ENCODE data around the gene OOSP2.

- TF ChIP-seq NR2C2 (CRISPR knock-in tag; IDR thresholded peaks at IDR 0.05; ENCODE audit: borderline replicate concordance) = no peak
- no peak for TF ChIP-seq MAF1 (CRISPR knock-in tag; IDR thresholded peaks at IDR 0.05; ENCODE audit: borderline replicate concordance)
- TF ChIP-seq, protein P1, sequence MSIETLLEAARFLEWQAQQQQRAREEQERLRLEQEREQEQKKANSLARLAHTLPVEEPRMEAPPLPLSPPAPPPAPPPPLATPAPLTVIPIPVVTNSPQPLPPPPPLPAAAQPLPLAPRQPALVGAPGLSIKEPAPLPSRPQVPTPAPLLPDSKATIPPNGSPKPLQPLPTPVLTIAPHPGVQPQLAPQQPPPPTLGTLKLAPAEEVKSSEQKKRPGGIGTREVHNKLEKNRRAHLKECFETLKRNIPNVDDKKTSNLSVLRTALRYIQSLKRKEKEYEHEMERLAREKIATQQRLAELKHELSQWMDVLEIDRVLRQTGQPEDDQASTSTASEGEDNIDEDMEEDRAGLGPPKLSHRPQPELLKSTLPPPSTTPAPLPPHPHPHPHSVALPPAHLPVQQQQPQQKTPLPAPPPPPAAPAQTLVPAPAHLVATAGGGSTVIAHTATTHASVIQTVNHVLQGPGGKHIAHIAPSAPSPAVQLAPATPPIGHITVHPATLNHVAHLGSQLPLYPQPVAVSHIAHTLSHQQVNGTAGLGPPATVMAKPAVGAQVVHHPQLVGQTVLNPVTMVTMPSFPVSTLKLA (IDR thresholded peaks at IDR 0.05) = no peak
- no peak for TF ChIP-seq POLR2A (IDR thresholded peaks at IDR 0.05; ENCODE audit: insufficient read depth in 1 of 2, low read depth in 2 of 2, low read length in 2 of 2)
- no peak for TF ChIP-seq BHLHE40 (IDR thresholded peaks at IDR 0.05; ENCODE audit: low read length)
- no peak for TF ChIP-seq MAFK (conservative IDR thresholded peaks at IDR 0.05 in 1 of 2, IDR thresholded peaks at IDR 0.05 in 1 of 2; ENCODE audit: low read length in 2 of 2)
Observed at GRCh38 chr11:60018058-60018457, 22.2 kb upstream of the OOSP2 start.

Data from HepG2 (cell line).